DMS79 treated with DMSO at 0.1 percent for 48 hours (cell line): ENCODE results near the gene GNS.
"Not testable (repeated sequence)": the region's sequence is repeated elsewhere in the genome, so short reads cannot be mapped to it uniquely, and the experiment has no call there.

Experiments
- DNase-seq: peaks from one replicate; lab custom pipeline; 2025; lab: John Stamatoyannopoulos, UW

GNS gene

GRCh38 chr12:64779354-64779974 lies 20.3 kb upstream of the GNS start:
- DNase-seq: no peak

GRCh38 chr12:64775147-64775736 lies 16.0 kb upstream of the GNS start:
- not testable (repeated sequence) for DNase-seq

- DNase-seq: no peak
These were observed 14.2 kb upstream of the GNS start for GRCh38 chr12:64773386-64773785.

- DNase-seq: no peak
These were observed 8.3 kb upstream of the GNS start for GRCh38 chr12:64767495-64767894.

GRCh38 chr12:64760808-64761573 lies 1.8 kb upstream of the GNS start:
- DNase-seq: no peak

- no peak for DNase-seq
These were observed 1.4 kb downstream of the GNS start for GRCh38 chr12:64757771-64758170.

GRCh38 chr12:64756376-64756775 lies 2.8 kb downstream of the GNS start:
- DNase-seq: no peak

- DNase-seq: no peak
These were observed 5.8 kb downstream of the GNS start for GRCh38 chr12:64753427-64753826.

GRCh38 chr12:64752833-64753238 lies 6.4 kb downstream of the GNS start:
- DNase-seq: no peak

GRCh38 chr12:64752032-64752431 lies 7.2 kb downstream of the GNS start:
- DNase-seq: no peak

- no peak for DNase-seq
These were observed 9.6 kb downstream of the GNS start for GRCh38 chr12:64749461-64750200.

GRCh38 chr12:64747695-64748094 lies 11.5 kb downstream of the GNS start:
- DNase-seq: no peak

GRCh38 chr12:64746663-64747062 lies 12.5 kb downstream of the GNS start:
- no peak for DNase-seq

GRCh38 chr12:64745980-64746379 lies 13.2 kb downstream of the GNS start:
- DNase-seq: no peak

GRCh38 chr12:64745259-64745807 lies 13.9 kb downstream of the GNS start:
- DNase-seq: no peak

- DNase-seq: no peak
These were observed 14.6 kb downstream of the GNS start for GRCh38 chr12:64744422-64745258.

GRCh38 chr12:64743206-64743605 lies 16.0 kb downstream of the GNS start:
- no peak for DNase-seq

- no peak for DNase-seq
These were observed 16.8 kb downstream of the GNS start for GRCh38 chr12:64742416-64742815.

GRCh38 chr12:64740646-64741045 lies 18.6 kb downstream of the GNS start:
- DNase-seq: no peak

GRCh38 chr12:64739778-64740177 lies 19.4 kb downstream of the GNS start:
- no peak for DNase-seq

- no peak for DNase-seq
These were observed 21.7 kb downstream of the GNS start for GRCh38 chr12:64737539-64737938.
